Measurements from ENCODE around the gene ADAM19. TPM values are rescaled to one million over a fixed set of nuclear protein-coding genes. Genes with fewer than 3 reads are reported as not detected.

The ADAM19 gene
- total RNA-seq, 2 donors from 2014 or later, result 9.9 to 46.1 TPM

- no peak for TF ChIP-seq CTCF (IDR thresholded peaks at IDR 0.05)
- Histone ChIP-seq H3K9me3 (no peaks in the 10 kb centered on the region), H3K27me3 (replicated peaks; ENCODE audit: insufficient read depth) (no peaks in the 10 kb centered on the region), H3K36me3 (no peaks in the 10 kb centered on the region), H3K4me1 (ENCODE audit: control insufficient read depth in 1 of 2, low read depth in 2 of 2) (peaks cover 36 to 55% of the 10 kb centered on the region in 2 donors), H3K4me3 (peak overlapping the region; percentile 2), H3K27ac (peak overlapping the region; percentile 84 to 89)
- ATAC-seq (ENCODE audit: insufficient number of reproducible peaks, low FRiP score, low read depth) (peak; percentile 29), DNase-seq (ENCODE audit: low spot score) (no peak)
These were observed 12.1 kb downstream of the ADAM19 start for GRCh38 chr5:157563373-157563928.

GRCh38 chr5:157562111-157562581, 13.4 kb downstream of the ADAM19 start:
- ATAC-seq (ENCODE audit: insufficient number of reproducible peaks, low FRiP score, low read depth) (peak; percentile 72), DNase-seq (ENCODE audit: low spot score) (peak; percentile 67)
- Histone ChIP-seq H3K4me1 (ENCODE audit: control insufficient read depth in 1 of 2, low read depth in 2 of 2) (peaks cover 40 to 62% of the 10 kb centered on the region in 2 donors), H3K27me3 (replicated peaks; ENCODE audit: insufficient read depth) (no peaks in the 10 kb centered on the region), H3K4me3 (peak overlapping the region; percentile 62), H3K9me3 (no peaks in the 10 kb centered on the region), H3K27ac (peak overlapping the region; percentile 84 to 89), H3K36me3 (no peaks in the 10 kb centered on the region)
- TF ChIP-seq CTCF (IDR thresholded peaks at IDR 0.05), result no peak

GRCh38 chr5:157561110-157561509, 14.5 kb downstream of the ADAM19 start:
- DNase-seq (ENCODE audit: low spot score), result no peak
- Histone ChIP-seq H3K36me3 (no peaks in the 10 kb centered on the region), H3K4me3 (peak overlapping the region; percentile 62), H3K27me3 (replicated peaks; ENCODE audit: insufficient read depth) (no peaks in the 10 kb centered on the region), H3K4me1 (ENCODE audit: control insufficient read depth in 1 of 2, low read depth in 2 of 2) (peaks cover 40 to 62% of the 10 kb centered on the region in 2 donors), H3K27ac (peak overlapping the region; percentile 84 to 89), H3K9me3 (no peaks in the 10 kb centered on the region)
- no peak for TF ChIP-seq CTCF (IDR thresholded peaks at IDR 0.05)
- ATAC-seq (ENCODE audit: insufficient number of reproducible peaks, low FRiP score, low read depth), result peak; percentile 39

- Histone ChIP-seq H3K4me1 (ENCODE audit: control insufficient read depth in 1 of 2, low read depth in 2 of 2) (peaks cover 36 to 69% of the 10 kb centered on the region in 2 donors), H3K27ac (peak overlapping the region in 1 of 2 donors; percentile 50), H3K4me3 (no peak overlapping the region), H3K27me3 (replicated peaks; ENCODE audit: insufficient read depth) (no peaks in the 10 kb centered on the region), H3K36me3 (no peaks in the 10 kb centered on the region), H3K9me3 (no peaks in the 10 kb centered on the region)
- ATAC-seq (ENCODE audit: insufficient number of reproducible peaks, low FRiP score, low read depth), result no peak
- TF ChIP-seq CTCF (IDR thresholded peaks at IDR 0.05), result no peak
- no peak for DNase-seq (ENCODE audit: low spot score)
These were observed 16.3 kb downstream of the ADAM19 start for GRCh38 chr5:157559301-157559700.

GRCh38 chr5:157558681-157559080, 16.9 kb downstream of the ADAM19 start:
- peaks cover 30 to 69% of the 10 kb centered on the region in 2 donors for H3K4me1 ChIP-seq (ENCODE audit: control insufficient read depth in 1 of 2, low read depth in 2 of 2)
- H3K9me3 ChIP-seq, result no peaks in the 10 kb centered on the region
- H3K4me3 ChIP-seq, result no peak overlapping the region
- H3K27ac ChIP-seq, result peak overlapping the region in 1 of 2 donors; percentile 50
- H3K36me3 ChIP-seq, result no peaks in the 10 kb centered on the region
- ATAC-seq (ENCODE audit: insufficient number of reproducible peaks, low FRiP score, low read depth) (no peak), DNase-seq (ENCODE audit: low spot score) (no peak)
- no peak for TF ChIP-seq CTCF (IDR thresholded peaks at IDR 0.05)
- H3K27me3 ChIP-seq (replicated peaks; ENCODE audit: insufficient read depth), result no peaks in the 10 kb centered on the region

All from thoracic aorta (tissue), 2 donors.